Activated CD4-positive, alpha-beta T cell treated with anti-CD3 and anti-CD28 coated beads, Interleukin-10, Interleukin-2, amounts not matched to agents 100 ng/mL and 50 ng/mL, durations not matched to agents 16 hours and 8 hours (primary cell): Measurements from ENCODE around the gene C11orf68.
A peak's percentile ranks its signal among the peaks of the same experiment; 100 is the strongest.
"Not testable (repeated sequence)": the region's sequence is repeated elsewhere in the genome, so short reads cannot be mapped to it uniquely, and the experiment has no call there.

Experiments
- DNase-seq: peaks from one replicate; pipeline ENCODE4 v3.0.0-alpha.2; 2020

The C11orf68 gene

DNA sequence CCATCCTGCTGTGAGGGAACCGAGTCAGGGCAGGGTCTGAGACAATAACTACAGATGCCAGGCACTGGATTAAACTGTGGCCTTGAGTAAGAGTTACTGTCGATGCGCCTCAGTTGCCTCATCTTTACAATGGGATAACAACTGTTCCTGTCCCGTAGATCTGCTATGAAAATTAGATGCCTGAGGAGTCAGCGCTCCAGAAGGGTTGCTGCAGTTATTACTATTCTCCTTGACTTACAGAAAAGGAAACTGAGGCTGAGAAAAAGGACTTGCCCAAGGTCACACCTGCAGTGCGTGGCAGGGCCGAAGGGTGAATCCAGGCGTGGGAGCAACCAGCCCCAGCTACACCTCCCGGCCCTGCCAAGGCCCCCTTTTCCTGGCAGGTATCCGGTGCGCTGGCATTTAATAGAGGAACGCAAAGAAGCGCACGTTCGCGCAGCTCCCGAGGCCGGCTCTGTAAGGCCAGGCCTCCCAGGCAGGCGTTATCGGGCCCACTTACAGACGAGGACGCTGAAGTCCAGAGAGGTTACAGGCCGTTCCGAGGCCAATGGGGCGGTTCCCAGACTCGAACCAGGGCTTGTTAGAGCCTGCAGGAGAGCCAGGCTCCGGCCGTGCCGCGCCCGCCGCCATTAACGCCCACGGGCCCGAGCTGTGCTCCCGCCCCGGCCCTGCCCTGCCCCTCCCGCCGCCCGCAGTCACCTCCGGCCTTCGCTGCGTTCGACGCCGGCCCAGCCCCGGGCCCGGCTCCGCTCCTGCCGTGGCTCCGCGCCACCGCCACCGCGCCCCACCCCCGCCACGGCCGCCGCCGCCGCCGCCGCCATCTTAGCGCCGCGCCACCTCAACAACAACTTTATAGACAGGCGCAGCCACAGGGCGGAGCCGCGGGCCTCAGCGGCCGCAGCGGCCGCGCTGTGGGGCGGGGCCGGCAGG lies at the start of gene C11orf68:
TSS of gene C11orf68 (minus strand) at position 852 of the 930 bp plus-strand sequence. CDS start at position 821, 31 bp downstream.
- DNase-seq: no peak

DNA sequence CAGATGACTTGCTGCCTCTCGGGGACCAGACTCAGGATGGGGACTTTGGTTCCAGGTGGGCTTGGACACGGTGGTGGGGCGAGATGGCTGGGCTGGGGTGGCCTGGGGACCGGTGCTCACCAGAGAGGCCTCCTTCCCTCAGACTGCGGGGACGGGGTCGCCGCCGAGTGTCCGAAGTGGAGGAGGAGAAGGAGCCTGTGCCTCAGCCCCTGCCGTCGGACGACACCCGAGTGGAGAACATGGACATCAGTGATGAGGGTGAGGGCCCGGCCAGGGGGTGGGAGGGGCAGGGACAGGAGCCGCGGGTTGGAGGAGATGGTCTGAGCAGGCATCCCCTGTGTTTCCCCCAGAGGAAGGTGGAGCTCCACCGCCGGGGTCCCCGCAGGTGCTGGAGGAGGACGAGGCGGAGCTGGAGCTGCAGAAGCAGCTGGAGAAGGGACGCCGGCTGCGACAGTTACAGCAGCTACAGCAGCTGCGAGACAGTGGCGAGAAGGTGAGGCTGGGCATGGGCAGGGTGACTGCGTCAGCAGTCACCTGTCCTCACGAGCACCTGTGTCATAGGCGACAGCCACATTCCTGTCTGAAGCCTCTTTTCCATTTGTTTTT lies 48.6 kb upstream of the C11orf68 start:
- DNase-seq: no peak

DNA sequence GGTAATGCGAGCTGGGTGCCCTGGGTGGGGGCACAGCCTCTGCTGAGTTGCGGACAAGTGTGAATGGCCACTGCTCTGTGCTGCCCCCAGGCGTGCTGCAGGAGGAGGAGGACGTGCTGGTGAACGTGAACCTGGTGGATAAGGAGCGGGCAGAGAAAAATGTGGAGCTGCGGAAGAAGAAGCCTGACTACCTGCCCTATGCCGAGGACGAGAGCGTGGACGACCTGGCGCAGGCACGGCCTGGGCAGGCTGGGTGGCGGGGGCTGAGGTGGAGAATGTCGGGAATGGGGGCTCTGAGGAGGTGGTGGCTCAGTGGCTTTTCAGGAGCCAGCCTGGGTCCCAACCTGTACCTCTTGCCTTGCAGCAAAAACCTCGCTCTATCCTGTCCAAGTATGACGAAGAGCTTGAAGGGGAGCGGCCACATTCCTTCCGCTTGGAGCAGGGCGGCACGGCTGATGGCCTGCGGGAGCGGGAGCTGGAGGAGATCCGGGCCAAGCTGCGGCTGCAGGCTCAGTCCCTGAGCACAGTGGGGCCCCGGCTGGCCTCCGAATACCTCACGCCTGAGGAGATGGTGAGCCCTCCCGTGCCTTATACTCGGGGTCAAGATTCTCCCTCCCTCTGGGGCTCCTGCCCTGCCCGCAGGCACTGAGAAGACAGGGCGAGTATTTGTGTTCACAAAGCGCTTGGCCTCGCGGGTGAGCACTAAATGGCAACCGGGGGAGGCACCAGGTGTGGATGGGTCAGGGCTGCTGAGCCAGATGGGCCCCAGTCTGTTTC lies 47.3 kb upstream of the C11orf68 start:
- no peak for DNase-seq

DNA sequence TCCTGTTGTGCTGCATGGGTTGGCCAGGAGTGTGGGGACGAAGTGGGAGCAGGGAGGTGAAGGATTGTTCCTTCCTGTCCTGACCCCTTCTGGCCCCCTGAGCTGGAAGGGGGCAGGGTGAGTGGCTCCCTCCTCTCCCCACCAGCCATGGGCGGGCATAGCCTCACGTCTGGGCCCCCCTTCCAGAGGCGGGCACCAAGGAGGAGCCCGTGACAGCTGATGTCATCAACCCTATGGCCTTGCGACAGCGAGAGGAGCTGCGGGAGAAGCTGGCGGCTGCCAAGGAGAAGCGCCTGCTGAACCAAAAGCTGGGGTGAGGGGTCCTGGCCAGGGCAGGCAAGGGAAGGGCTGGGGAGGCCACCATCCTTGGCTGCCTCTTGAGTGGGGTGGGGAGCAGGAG lies 46.0 kb upstream of the C11orf68 start:
- no peak for DNase-seq

DNA sequence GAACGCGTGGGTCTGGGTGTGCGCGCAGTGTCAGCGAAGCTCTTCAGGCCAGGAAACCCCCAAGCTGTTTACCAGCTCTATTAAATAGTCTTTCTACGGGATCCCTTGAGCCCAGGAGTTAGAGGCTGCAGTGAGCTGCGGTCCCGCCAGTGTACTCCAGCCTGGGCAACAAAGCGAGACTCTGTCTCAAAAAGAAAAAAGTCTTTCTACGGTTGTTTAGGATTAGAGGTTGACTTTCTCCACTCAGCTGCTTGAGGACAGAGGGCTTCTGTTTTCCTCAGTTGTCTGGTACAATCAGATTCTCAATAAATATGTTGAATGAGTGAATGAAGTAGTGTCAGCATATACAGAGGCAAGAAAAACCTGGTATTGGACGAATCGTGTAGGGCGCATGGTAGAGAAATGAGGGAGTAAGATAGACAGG lies 43.3 kb upstream of the C11orf68 start:
- no peak for DNase-seq

DNA sequence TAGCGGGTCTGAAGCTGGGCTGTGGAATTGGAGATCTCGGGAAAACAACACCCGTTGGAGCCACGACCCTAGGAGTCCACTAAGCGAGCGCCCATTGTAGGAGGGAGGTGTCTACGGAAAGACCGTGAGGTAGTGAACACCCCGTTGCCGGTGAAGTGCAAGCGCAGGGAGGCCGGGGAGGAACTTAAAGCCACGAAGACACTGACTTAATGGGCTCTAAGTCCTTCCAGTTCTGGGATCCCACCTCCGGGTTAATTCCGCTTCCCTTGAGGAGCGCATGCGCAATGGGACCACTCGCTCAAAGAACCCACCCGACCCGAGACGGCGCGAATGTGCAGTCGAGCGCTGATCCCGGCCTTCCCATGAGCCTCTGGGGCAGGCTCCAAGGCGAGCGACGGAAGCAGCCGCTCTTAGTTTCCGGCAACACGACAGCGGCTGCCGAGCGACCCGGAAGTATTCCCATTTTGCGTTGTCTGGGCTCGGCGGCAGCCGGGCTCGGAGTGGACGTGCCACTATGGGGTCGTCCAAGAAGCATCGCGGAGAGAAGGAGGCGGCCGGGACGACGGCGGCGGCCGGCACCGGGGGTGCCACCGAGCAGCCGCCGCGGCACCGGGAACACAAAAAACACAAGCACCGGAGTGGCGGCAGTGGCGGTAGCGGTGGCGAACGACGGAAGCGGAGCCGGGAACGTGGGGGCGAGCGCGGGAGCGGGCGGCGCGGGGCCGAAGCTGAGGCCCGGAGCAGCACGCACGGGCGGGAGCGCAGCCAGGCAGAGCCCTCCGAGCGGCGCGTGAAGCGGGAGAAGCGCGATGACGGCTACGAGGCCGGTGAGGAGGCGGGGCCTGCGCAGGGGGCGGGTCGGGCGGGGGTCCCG lies 42.6 kb upstream of the C11orf68 start, which contains the start of gene SART1:
TSS of gene SART1 (plus strand) at position 468 of the 874 bp plus-strand sequence. CDS start at position 515, 47 bp downstream.
- peak; percentile 99 for DNase-seq

DNA sequence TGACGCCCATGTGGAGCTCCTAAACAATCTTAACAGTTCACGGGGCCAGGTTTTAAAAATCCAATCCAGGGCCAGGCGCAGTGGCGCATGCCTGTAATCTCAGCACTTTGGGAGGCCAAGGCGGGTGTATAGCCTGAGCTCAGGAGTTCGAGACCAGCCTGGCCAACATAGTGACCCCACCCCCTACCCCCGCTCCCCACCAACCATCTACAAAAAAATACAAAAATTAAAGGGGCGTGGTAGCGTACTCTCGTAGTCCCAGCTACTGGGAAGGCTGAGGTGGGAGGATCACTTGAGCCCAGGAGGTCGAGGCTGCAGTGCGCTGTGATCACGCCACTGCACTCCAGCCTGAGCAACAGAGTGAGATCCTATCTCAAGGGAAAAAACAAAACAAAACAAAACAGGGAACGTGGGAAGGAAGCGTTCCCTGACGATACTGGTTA lies 42.0 kb upstream of the C11orf68 start:
- no peak for DNase-seq

DNA sequence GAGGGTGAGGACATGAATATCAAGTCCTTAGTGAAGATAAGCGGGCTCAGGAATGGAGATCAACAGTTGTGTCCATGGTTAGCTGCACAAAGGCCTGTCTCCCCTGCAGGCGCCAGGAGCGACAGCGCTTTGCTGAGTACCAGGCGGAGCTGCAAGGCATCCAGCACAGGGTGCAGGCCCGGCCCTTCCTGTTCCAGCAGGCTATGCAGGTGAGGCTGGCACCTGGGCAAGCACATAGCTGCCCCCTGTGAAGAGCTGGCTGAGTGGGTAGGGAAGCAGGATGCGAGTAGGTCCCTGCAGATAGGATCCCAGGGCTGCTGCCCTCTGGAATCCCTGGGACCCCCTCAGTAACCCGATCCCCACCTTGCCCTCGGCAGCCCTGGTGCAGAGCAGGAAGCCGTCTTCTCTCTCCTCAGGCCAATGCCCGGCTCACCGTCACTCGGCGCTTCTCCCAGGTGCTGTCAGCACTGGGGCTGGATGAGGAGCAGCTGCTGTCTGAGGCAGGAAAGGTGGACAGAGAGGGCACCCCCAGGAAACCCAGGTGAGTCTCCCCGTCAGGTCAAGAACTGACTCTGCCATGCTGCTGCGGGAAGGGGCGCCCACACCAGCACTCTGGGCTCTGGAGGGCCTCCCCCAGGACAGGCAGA lies 40.0 kb upstream of the C11orf68 start:
- no peak for DNase-seq

DNA sequence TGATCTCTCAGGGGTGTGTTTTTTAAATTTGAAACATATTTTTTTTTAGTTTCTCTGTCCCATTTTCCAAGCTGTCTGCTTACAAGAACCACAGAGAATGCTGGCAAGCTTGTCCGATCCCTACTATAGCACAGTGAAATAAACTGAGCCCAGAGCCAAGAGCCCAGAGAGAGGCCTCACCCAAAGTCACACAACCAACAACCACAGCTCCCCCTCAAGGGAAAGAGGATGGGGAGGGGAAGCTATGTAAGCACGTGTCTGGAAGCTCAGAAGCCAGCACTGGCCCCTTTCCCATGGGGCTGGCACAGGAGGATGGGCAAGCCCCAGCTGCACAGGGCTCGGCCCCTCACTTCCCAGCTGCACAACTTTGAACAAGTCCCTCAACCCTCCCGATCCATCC lies 39.4 kb upstream of the C11orf68 start:
- no peak for DNase-seq

DNA sequence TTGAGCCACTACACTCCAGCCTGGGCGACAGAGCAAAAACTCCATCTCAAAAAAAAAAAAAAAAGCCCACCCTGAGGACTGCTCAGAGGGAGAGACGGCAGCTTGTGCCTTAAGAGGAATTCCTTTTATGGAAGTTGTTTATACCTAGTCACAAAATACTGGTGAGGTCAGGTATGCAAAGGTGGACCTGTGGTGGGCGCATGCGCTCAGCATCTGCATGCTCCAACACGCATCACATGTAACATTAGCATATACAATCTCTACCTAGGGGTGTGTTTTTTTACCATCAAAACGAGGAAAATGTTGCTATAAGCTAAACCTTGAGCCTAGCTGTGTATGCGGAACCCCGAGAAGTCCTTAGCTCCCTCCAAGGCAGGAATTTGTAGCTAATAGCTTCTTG lies 35.9 kb upstream of the C11orf68 start:
- DNase-seq: no peak

DNA sequence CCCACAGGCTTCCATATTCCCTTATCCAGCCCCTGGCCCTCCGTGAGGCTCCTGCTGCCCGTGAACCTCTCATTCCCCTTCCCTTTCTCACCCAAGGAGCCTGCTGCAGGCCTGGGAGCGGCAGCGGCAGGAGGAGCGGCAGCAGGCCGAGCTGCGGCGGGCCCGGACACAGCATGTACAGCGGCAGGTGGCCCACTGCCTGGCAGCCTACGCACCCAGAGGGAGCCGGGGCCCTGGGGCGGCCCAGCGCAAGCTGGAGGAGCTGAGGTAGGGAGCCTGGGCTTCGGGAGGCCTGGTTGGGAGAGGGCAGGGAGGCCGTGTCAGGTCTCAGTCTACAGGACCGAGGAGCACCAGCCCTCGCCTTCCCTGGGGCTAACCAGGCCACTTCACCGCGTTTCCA lies 34.6 kb upstream of the C11orf68 start:
- no peak for DNase-seq

DNA sequence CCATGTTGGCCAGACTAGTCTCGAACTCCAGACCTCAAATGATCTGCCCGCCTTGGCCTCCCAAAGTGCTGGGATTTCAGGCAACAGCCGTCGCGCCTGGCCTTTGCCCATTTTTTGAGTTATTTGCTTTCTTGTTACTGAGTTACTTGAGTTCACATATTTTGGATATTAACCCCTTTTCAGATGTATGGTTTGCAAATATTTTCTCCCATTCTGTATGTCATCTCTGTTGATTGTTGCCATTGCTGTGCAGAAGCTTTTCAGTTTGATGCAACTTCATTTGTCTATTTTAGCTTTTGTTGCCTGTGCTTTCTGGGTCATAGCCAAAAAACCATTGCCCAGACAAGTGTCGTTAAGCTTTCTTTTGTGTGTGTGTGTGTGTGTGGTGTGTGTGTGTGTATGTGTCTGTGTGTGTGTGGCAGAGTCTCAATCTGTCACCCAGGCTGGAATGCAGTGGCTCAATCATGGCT lies 33.2 kb upstream of the C11orf68 start:
- no peak for DNase-seq

DNA sequence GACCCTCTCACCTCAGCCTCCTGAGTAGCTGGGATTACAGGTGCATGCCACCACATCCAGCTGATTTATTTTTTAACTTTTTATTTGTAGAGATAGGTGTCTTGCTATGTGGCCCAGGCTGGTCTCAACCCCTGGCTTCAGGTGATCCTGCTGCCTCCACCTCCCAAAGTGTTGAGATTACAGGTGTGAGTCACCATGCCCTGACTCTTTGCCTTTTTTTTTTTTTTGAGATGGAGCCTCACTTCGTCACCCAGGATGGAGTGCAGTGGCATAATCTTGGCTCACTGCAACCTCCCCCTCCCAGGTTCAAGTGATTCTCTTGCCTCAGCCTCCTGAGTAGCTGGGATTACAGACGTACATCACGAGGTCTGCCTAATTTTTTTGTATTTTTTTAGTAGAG lies 32.8 kb upstream of the C11orf68 start:
- not testable (repeated sequence) for DNase-seq

DNA sequence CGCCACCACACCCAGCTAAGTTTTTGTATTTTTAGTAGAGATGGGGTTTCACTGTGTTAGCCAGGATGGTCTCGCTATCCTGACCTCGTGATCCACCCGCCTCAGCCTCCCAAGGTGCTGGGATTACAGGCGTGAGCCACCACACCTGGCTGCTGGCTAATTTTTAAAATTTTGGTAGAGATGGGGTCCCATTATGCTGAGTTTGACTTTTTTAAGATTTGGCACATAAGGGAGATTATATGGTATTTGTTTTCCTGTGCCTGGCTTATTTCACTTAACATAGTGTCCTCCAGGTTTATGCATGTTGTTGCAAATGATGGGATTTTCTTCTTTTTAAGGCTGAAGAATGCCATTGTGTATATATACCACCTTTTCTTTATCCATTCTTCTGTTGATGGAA lies 31.8 kb upstream of the C11orf68 start:
- DNase-seq: not testable (repeated sequence)

DNA sequence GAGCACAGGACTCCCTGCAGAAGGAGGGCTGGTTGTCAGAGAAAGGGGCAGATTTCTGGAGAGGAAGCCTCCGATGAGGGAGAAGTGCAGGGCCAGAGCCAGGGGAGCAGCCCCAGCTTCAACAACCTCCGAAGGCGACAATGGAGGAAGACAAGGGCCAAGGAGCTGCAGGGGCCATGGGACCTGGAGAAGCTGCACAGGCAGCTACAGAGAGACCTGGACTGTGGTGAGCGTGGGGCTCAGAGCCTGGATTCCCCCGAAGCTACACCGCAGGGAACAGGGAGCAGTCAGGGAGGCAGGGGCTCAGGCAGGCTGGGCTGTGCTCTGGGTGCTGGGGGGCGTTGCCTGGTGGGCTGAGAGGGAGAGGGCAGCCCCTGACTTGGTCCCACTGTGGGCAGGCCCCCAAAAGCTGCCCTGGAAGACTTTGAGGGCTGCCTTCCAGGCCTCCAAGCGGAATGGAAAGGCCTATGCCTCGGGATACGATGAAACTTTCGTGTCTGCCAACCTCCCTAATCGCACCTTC lies 28.8 kb upstream of the C11orf68 start:
- DNase-seq: no peak

DNA sequence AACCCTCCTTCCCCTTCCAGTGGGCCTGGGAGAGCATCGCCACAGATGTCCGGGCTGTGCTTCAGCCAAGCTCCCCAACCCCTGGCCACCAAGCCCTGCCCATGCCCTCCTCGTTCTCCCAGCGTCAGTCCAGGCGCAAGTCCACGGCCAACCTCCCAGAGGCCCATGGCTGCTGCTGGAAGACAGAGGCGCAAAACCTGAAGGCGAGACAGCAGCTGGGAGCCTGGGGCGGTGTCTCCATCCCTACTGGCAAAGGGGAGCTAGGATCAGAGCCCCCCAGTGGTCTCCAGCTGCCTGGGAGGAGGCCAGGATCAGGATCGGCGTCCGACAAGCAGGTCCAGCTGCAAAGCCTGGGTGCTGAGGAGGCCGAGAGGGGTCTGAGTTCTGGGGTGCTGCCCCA lies 28.3 kb upstream of the C11orf68 start:
- DNase-seq: no peak

DNA sequence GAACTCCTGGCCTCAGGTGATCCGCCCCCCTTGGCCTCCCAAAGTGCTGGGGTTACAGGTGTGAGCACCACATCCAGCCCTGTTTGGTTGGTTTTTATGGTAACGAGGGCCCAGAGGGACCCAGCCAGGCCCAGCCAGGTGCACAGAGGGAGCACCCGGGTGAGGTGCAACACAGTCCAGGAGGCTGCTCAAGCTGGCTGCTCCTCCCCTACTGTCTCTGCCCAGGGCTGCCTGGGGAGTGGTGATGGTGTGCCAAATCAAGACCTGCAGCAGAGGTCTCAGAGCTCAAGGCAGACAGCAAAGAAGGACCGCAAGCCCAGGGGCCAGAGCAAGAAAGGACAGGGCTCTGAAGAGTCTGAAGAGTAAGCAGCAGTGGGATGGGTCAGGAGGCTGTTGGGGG lies 27.8 kb upstream of the C11orf68 start:
- DNase-seq: no peak

DNA sequence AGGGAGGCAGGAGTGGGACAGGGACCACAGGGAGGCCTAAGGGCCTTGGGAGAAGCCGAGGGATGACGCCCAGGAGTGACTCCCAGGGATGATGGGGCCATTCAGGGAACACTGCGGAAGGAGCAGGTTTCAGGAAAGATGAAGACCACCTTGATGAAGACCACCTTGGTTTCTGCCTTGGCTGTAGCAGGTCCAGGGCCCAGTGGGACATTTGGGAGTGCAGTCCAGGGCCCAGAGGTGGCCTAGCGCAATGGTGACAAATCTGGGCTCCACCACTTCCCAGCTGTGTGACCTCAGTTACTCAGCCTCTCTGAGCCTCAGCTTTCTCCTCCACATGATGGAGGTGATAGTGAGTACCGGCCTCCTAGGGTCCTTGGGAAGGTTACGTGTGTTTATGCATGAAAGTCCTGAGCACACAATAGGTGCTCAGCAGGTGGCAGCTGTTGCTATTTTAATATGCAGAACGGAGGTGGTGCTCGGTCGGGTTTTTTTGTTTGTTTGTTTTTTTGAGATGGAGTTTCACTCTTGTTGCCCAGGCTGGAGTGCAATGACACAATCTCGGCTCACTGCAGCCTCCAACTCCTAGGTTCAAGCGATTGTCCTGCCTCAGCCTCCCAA lies 27.2 kb upstream of the C11orf68 start:
- DNase-seq: no peak

DNA sequence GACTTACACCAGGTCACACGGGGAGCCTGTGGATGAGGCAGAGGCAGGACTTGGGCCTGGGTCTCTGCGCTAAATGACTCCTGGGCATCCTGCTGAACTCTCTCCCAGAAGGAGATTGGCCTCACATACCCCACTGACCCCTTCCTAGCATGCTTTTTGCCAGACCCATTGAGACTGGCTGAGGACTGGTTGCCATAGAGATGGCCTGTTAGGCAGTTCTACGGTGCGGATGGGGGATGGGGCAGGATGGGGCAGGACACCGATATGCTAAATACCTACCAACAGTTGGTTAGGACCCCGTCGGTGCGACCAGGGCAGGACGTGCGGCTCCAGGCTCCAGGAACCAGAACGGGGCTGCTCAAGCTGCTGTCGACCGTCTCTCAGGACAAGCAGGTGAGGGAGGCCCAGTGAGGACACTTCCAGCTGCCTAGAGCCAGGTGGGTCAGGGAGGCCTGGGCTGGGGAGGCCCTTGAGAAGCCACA lies 26.6 kb upstream of the C11orf68 start, which contains the start of gene TSGA10IP:
TSS of gene TSGA10IP (plus strand) at position 51 of the 482 bp plus-strand sequence. CDS start at position 247, 196 bp downstream.
- no peak for DNase-seq

DNA sequence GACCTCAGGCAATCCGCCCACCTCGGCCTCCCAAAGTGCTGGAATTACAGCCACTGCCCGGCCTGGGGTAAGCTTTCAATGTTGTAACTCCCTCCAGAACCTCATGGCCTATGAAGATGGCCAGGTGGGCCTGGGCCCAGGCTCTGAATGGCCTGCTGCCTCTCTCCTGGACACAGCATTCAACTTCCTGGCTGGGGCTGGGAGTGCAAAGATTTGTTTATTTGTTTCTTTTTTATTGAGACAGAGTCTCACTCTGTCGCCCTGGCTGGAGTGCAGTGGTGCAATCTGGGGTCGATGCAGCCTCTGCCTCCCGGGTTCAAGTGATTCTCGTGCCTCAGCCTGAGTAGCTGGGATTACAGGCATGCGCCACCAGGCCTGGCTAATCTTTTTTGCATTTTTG lies 25.9 kb upstream of the C11orf68 start:
- no peak for DNase-seq

DNA sequence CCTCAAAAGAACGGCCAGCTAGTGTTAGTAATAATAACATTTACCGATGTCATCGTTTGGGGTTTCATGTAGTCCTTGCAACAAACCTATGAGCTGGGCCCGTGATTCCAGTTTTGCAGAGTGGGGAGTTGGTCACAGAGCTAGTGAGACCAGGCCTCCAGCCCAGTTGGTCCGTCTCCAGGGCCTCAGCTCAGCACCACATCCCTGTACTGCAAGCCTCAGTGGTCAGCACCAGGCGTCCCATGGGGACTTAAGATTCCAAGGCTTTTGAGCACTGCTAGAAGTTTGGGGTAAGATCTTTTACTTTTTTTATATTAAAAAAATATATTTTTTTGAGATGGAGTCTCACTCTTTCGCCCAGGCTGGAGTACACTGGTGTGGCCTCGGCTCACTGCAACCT lies 25.3 kb upstream of the C11orf68 start:
- DNase-seq: no peak
